ENCODE measurements around the gene ZNF787. TPM values are rescaled to one million over a fixed set of nuclear protein-coding genes. Genes with fewer than 3 reads are reported as not detected.
"Not testable (repeated sequence)": the region's sequence is repeated elsewhere in the genome, so short reads cannot be mapped to it uniquely, and the experiment has no call there.

ZNF787 gene
- total and polyA plus RNA-seq, 2 donors, result 13.3 to 30.9 TPM

GRCh38 chr19:56111601-56112312 is 9.3 kb downstream of the ZNF787 start:
- WGBS, result 47% methylated on average over 24 of the region's 24 CpGs
- peaks cover 2% of the 10 kb centered on the region for H3K4me1 ChIP-seq (ENCODE audit: insufficient read depth)
- DNase-seq (ENCODE audit: extremely low spot score), result no peak

GRCh38 chr19:56110515-56111448 is 10.3 kb downstream of the ZNF787 start:
- 25% methylated on average over 12 of the region's 12 CpGs for WGBS
- Histone ChIP-seq H3K4me1 (ENCODE audit: insufficient read depth) (peaks cover 2% of the 10 kb centered on the region), H3K36me3 (ENCODE audit: insufficient read depth) (peaks cover 1% of the 10 kb centered on the region), H3K27ac (ENCODE audit: low read depth) (peak overlapping the region; percentile 0), H3K4me3 (ENCODE audit: low read depth, low read length) (no peak overlapping the region)
- no peak for DNase-seq (ENCODE audit: extremely low spot score)

More at GRCh38 chr19:56111601-56112312, 9.3 kb downstream of the ZNF787 start:
- H3K36me3 ChIP-seq (ENCODE audit: insufficient read depth), result peaks cover 1% of the 10 kb centered on the region
- H3K4me3 ChIP-seq (ENCODE audit: low read depth, low read length), result no peak overlapping the region
- no peak overlapping the region for H3K27ac ChIP-seq (ENCODE audit: low read depth)

DNA sequence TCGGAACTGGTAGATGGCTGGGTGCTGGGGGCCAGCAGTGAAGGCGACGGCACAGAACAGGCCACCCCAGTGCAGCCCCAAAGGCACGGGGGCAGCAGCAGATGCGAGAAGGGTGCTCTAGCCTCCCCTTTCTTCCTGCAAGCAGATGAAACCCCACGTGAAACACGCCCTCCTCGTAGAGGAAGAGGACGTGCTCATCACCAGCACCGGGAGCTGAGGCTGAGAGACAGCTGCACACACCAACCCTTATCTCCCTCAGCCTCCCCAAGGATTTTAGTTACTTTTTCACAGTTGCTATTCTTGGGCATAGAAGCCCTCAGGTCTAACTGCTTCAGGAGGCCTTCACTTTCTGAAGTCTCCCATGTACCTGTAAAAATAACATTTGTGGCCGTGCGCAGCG is 11.9 kb downstream of the ZNF787 start:
- H3K4me3 ChIP-seq (ENCODE audit: low read depth, low read length), result no peak overlapping the region
- no peaks in the 10 kb centered on the region for H3K36me3 ChIP-seq (ENCODE audit: insufficient read depth)
- WGBS, result 35% methylated on average over 13 of the region's 13 CpGs
- H3K4me1 ChIP-seq (ENCODE audit: insufficient read depth), result peaks cover 2% of the 10 kb centered on the region
- no peak for DNase-seq (ENCODE audit: extremely low spot score)
- no peak overlapping the region for H3K27ac ChIP-seq (ENCODE audit: low read depth)

DNA sequence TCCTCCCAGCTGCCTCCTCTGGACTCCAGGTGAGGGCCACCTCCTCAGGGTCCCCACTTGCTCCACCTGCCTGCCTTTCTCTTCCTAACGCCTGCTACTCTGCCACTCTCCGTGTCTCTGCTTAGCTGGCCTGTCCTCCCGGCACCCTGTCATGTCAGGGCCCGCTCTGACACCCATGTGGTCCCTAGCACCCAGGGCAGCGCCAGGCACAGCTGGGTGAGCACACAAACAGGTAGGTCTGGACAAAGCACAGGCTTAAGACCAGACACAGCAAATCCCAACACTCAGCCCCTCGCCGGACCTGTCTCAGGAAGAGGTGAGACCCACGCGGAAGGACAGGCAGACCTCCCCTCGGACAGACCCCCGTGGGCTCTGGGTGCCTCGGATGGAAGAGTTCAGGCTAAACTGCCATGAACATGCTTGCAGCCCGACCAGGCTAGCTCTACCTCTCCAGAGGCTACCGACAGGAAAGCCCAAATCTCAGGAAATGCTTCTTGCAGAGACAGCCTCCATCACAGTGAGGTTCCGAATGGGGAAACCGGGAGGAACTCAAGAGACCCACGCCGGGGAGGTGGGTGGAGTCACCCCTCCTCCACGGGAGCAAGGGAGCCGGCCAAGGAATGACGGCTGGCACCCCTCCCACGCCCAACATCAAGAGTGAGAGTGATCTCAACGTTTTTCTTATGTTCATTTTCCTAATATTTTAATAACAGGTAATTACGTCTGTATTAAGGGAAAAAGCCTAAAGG is 12.5 kb downstream of the ZNF787 start:
- no peak overlapping the region for H3K4me3 ChIP-seq (ENCODE audit: low read depth, low read length)
- WGBS, result 21% methylated on average over 24 of the region's 24 CpGs
- H3K27ac ChIP-seq (ENCODE audit: low read depth), result no peak overlapping the region
- H3K36me3 ChIP-seq (ENCODE audit: insufficient read depth), result no peaks in the 10 kb centered on the region
- peaks cover 2% of the 10 kb centered on the region for H3K4me1 ChIP-seq (ENCODE audit: insufficient read depth)
- DNase-seq (ENCODE audit: extremely low spot score), result peak; percentile 23

- no peaks in the 10 kb centered on the region for H3K36me3 ChIP-seq (ENCODE audit: insufficient read depth)
- H3K4me1 ChIP-seq (ENCODE audit: insufficient read depth), result peaks cover 2% of the 10 kb centered on the region
- WGBS, result 65% methylated on average over 27 of the region's 27 CpGs
- no peak overlapping the region for H3K4me3 ChIP-seq (ENCODE audit: low read depth, low read length)
- no peak for DNase-seq (ENCODE audit: extremely low spot score)
- no peak overlapping the region for H3K27ac ChIP-seq (ENCODE audit: low read depth)
Observed at GRCh38 chr19:56107626-56108351, 13.3 kb downstream of the ZNF787 start.

DNA sequence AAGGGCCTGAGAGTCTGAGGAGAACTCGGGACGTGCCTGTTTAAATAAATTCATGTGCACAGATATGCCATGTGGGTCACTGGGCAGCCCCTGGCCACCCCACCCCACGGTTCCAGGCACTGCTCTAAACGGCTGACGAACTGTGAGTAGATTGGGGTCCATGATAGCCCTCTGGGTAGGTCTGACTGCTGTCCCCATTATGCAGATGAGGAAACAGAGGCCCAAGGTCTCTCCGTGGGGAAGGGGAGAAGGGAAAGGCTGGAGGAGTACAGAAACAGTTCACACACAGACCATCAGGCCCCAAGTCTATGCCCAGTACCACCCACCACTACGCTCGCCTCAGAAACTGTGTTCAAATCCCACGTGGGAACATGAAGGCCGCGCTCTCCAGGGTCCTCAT is 14.1 kb downstream of the ZNF787 start:
- Histone ChIP-seq H3K36me3 (ENCODE audit: insufficient read depth) (no peaks in the 10 kb centered on the region), H3K4me3 (ENCODE audit: low read depth, low read length) (no peak overlapping the region), H3K4me1 (ENCODE audit: insufficient read depth) (peaks cover 2% of the 10 kb centered on the region), H3K27ac (ENCODE audit: low read depth) (no peak overlapping the region)
- no peak for DNase-seq (ENCODE audit: extremely low spot score)
- WGBS, result 88% methylated on average over 11 of the region's 11 CpGs

- no peak overlapping the region for H3K27ac ChIP-seq (ENCODE audit: low read depth)
- WGBS, result 89% methylated on average over 27 of the region's 27 CpGs
- H3K4me1 ChIP-seq (ENCODE audit: insufficient read depth), result peaks cover 2% of the 10 kb centered on the region
- no peak overlapping the region for H3K4me3 ChIP-seq (ENCODE audit: low read depth, low read length)
- DNase-seq (ENCODE audit: extremely low spot score), result no peak
- no peaks in the 10 kb centered on the region for H3K36me3 ChIP-seq (ENCODE audit: insufficient read depth)
Observed at GRCh38 chr19:56106397-56106849, 14.7 kb downstream of the ZNF787 start.

DNA sequence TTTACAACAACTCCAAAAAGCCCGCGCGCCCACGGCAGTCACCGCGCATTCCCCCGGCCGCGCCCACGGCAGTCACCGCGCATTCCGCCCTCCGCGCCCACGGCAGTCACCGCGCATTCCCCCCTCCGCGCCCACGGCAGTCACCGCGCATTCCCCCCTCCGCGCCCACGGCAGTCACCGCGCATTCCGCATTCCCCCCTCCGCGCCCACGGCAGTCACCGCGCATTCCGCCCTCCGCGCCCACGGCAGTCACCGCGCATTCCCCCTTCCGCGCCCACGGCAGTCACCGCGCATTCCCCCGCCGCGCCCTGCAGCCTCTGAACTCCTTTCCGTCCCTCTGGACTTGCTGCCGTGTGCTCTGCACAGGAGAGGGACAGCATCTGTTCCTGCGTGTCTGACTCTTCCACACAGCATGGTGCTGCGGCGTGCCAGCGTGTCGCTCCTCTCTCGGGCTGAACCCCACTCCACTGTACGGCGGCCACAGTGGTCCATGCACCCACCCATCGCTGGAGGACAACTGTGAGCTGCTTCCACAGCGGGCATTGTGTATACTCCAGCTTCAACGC is 15.2 kb downstream of the ZNF787 start:
- DNase-seq (ENCODE audit: extremely low spot score); H3K27ac ChIP-seq (ENCODE audit: low read depth); H3K36me3 ChIP-seq (ENCODE audit: insufficient read depth); H3K4me3 ChIP-seq (ENCODE audit: low read depth, low read length); H3K4me1 ChIP-seq (ENCODE audit: insufficient read depth): not testable (repeated sequence)
- WGBS, result 94% methylated on average over 61 of the region's 61 CpGs

- Histone ChIP-seq H3K27ac (ENCODE audit: low read depth) (no peak overlapping the region), H3K4me1 (ENCODE audit: insufficient read depth) (peaks cover 2% of the 10 kb centered on the region), H3K36me3 (ENCODE audit: insufficient read depth) (no peaks in the 10 kb centered on the region), H3K4me3 (ENCODE audit: low read depth, low read length) (no peak overlapping the region)
- WGBS, result 23% methylated on average over 22 of the region's 22 CpGs
- DNase-seq (ENCODE audit: extremely low spot score), result no peak
Observed at GRCh38 chr19:56105090-56105701, 15.9 kb downstream of the ZNF787 start.

DNA sequence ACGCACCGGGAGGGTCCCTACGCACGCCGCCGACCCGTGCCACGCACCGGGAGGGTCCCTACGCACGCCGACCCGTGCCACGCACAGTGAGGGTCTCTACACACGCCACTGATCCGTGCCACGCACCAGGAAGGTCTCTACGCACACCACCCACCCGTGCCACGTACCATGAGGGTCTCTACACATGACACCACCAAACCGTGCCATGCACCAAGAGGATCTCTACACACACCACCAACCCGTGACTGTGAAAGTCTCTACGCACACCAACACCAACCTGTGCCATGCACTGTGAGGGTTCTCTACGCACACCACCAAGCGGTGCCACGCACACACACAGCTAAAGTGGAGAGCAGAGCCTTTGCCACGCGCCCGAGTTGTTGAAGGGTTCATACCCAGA is 16.7 kb downstream of the ZNF787 start:
- no peak for DNase-seq (ENCODE audit: extremely low spot score)
- 97% methylated on average over 26 of the region's 29 CpGs for WGBS
- Histone ChIP-seq H3K4me1 (ENCODE audit: insufficient read depth) (peaks cover 2% of the 10 kb centered on the region), H3K36me3 (ENCODE audit: insufficient read depth) (no peaks in the 10 kb centered on the region), H3K4me3 (ENCODE audit: low read depth, low read length) (no peak overlapping the region), H3K27ac (ENCODE audit: low read depth) (no peak overlapping the region)

GRCh38 chr19:56103027-56103614 is 18.0 kb downstream of the ZNF787 start:
- H3K4me1 ChIP-seq (ENCODE audit: insufficient read depth), result no peaks in the 10 kb centered on the region
- H3K36me3 ChIP-seq (ENCODE audit: insufficient read depth), result no peaks in the 10 kb centered on the region
- no peak overlapping the region for H3K4me3 ChIP-seq (ENCODE audit: low read depth, low read length)
- DNase-seq (ENCODE audit: extremely low spot score), result no peak
- no peak overlapping the region for H3K27ac ChIP-seq (ENCODE audit: low read depth)
- WGBS, result 82% methylated on average over 20 of the region's 20 CpGs
